Activated naive CD8-positive, alpha-beta T cell treated with anti-CD3 and anti-CD28 coated beads, Interleukin-2, amount 50 U/mL, for 16 hours (primary cell): Measurements from ENCODE around the gene USP13.

Experiments
- DNase-seq: peaks from one replicate; pipeline ENCODE4 v3.0.0-alpha.2; 2020; ENCODE audit warnings: low read depth, low spot score

Gene USP13

GRCh38 chr3:179788996-179789395, 136.2 kb downstream of the USP13 start:
- no peak for DNase-seq

- no peak for DNase-seq
Measured at GRCh38 chr3:179791793-179792192, 139.0 kb downstream of the USP13 start.

- no peak for DNase-seq
Measured at GRCh38 chr3:179794355-179794754, 141.5 kb downstream of the USP13 start.

GRCh38 chr3:179796421-179796820, 143.6 kb downstream of the USP13 start:
- DNase-seq: no peak

GRCh38 chr3:179797192-179797591, 144.4 kb downstream of the USP13 start:
- no peak for DNase-seq

- no peak for DNase-seq
Measured at GRCh38 chr3:179801263-179801662, 148.4 kb downstream of the USP13 start.

- DNase-seq: no peak
Measured at GRCh38 chr3:179801856-179802255, 149.0 kb downstream of the USP13 start.

- no peak for DNase-seq
Measured at GRCh38 chr3:179806177-179806576, 153.3 kb downstream of the USP13 start.

GRCh38 chr3:179807588-179807987, 154.7 kb downstream of the USP13 start:
- no peak for DNase-seq

- DNase-seq: no peak
Measured at GRCh38 chr3:179809639-179810038, 156.8 kb downstream of the USP13 start.

- DNase-seq: no peak
Measured at GRCh38 chr3:179811321-179812095, 158.7 kb downstream of the USP13 start.

GRCh38 chr3:179812096-179812382, 159.2 kb downstream of the USP13 start:
- DNase-seq: no peak

- DNase-seq: no peak
Measured at GRCh38 chr3:179819379-179819778, 166.5 kb downstream of the USP13 start.

- no peak for DNase-seq
Measured at GRCh38 chr3:179822296-179822695, 169.5 kb downstream of the USP13 start.

GRCh38 chr3:179825527-179826246, 172.8 kb downstream of the USP13 start:
- no peak for DNase-seq

GRCh38 chr3:179826247-179826637, 173.4 kb downstream of the USP13 start:
- DNase-seq: no peak

- no peak for DNase-seq
Measured at GRCh38 chr3:179828738-179829137, 175.9 kb downstream of the USP13 start.

- DNase-seq: no peak
Measured at GRCh38 chr3:179829401-179829800, 176.6 kb downstream of the USP13 start.

- DNase-seq: no peak
Measured at GRCh38 chr3:179832333-179832854, 179.6 kb downstream of the USP13 start.

GRCh38 chr3:179833294-179833693, 180.5 kb downstream of the USP13 start:
- no peak for DNase-seq

- DNase-seq: no peak
Measured at GRCh38 chr3:179837374-179837773, 184.5 kb downstream of the USP13 start.
